Measurements from ENCODE around the gene PNMT. TPM values are rescaled to one million over a fixed set of nuclear protein-coding genes. Genes with fewer than 3 reads are reported as not detected.

The PNMT gene
- total and polyA plus RNA-seq, 7 donors = 5.9 to 15.3 (median 8.6) TPM

- H3K36me3 ChIP-seq (ENCODE audit: insufficient read depth in 1 of 2, low read depth in 1 of 2) = peaks cover 0 to 11% of the 10 kb centered on the region in 2 donors
- no peaks in the 10 kb centered on the region for H3K27me3 ChIP-seq (ENCODE audit: insufficient read depth in 3 of 3, low read length in 2 of 3)
- peak within 1 kb of the TSS; percentile 78 for H3K27ac ChIP-seq
- peak within 1 kb of the TSS; percentile 94 for H3K4me3 ChIP-seq
- ATAC-seq (peak; percentile 71 to 89 (median 80)), DNase-seq (peak; percentile 70 to 81)
- WGBS, 3 donors = 2% methylated on average over 17 to 20 of the region's 20 CpGs
- TF ChIP-seq CTCF (IDR thresholded peaks at IDR 0.05) = no peak
- peaks cover 42% of the 10 kb centered on the region for H3K4me1 ChIP-seq
- H3K9me3 ChIP-seq = no peaks in the 10 kb centered on the region
- intact Hi-C loops (cut with DNase I) = no loop called here
These were observed 31.5 kb downstream of the PNMT start, which contains the start of gene ERBB2 for GRCh38 chr17:39699818-39700147. Gene ERBB2, plus strand, starts transcription at chr17:39700064. Its CDS starts 175 bp downstream, at chr17:39700239.

- intact Hi-C loops (cut with DNase I) = no loop called here
- WGBS, 3 donors = 1 to 2% (median 2%) methylated on average over 35 to 57 of the region's 57 CpGs
- Histone ChIP-seq H3K4me1 (peaks cover 48% of the 10 kb centered on the region), H3K27me3 (ENCODE audit: insufficient read depth in 3 of 3, low read length in 2 of 3) (no peaks in the 10 kb centered on the region), H3K4me3 (peak overlapping the region; percentile 94), H3K9me3 (no peaks in the 10 kb centered on the region), H3K27ac (peak overlapping the region; percentile 78), H3K36me3 (ENCODE audit: insufficient read depth in 1 of 2, low read depth in 1 of 2) (peaks cover 0 to 5% of the 10 kb centered on the region in 2 donors)
- ATAC-seq (peak; percentile 60 to 73 (median 62)), DNase-seq (no peak)
- TF ChIP-seq CTCF (IDR thresholded peaks at IDR 0.05) = no peak
These were observed 32.1 kb downstream of the PNMT start for GRCh38 chr17:39700148-39700987.

GRCh38 chr17:39701012-39701783 is 32.9 kb downstream of the PNMT start:
- peaks cover 55% of the 10 kb centered on the region for H3K4me1 ChIP-seq
- intact Hi-C loops (cut with DNase I) = no loop called here
- no peaks in the 10 kb centered on the region for H3K9me3 ChIP-seq
- 44 to 52% (median 45%) methylated on average over 10 of the region's 10 CpGs for WGBS, 3 donors
- TF ChIP-seq CTCF (IDR thresholded peaks at IDR 0.05) = no peak
- H3K36me3 ChIP-seq (ENCODE audit: insufficient read depth in 1 of 2, low read depth in 1 of 2) = peaks cover 0 to 5% of the 10 kb centered on the region in 2 donors
- peak overlapping the region; percentile 78 for H3K27ac ChIP-seq
- DNase-seq = no peak
- ATAC-seq = no peak
- H3K4me3 ChIP-seq = peak overlapping the region; percentile 94
- no peaks in the 10 kb centered on the region for H3K27me3 ChIP-seq (ENCODE audit: insufficient read depth in 3 of 3, low read length in 2 of 3)

- Histone ChIP-seq H3K27me3 (ENCODE audit: insufficient read depth in 3 of 3, low read length in 2 of 3) (no peaks in the 10 kb centered on the region), H3K27ac (no peak overlapping the region), H3K9me3 (no peaks in the 10 kb centered on the region), H3K4me3 (peak overlapping the region; percentile 94), H3K4me1 (peaks cover 55% of the 10 kb centered on the region), H3K36me3 (ENCODE audit: insufficient read depth in 1 of 2, low read depth in 1 of 2) (peaks cover 0 to 4% of the 10 kb centered on the region in 2 donors)
- DNase-seq (no peak), ATAC-seq (no peak)
- TF ChIP-seq CTCF (IDR thresholded peaks at IDR 0.05) = no peak
- intact Hi-C loops (cut with DNase I) = no loop called here
- 70 to 80% (median 78%) methylated on average over 4 of the region's 4 CpGs for WGBS, 3 donors
These were observed 33.6 kb downstream of the PNMT start for GRCh38 chr17:39701784-39702422.
